ENCODE measurements around the gene SFI1.

DNA sequence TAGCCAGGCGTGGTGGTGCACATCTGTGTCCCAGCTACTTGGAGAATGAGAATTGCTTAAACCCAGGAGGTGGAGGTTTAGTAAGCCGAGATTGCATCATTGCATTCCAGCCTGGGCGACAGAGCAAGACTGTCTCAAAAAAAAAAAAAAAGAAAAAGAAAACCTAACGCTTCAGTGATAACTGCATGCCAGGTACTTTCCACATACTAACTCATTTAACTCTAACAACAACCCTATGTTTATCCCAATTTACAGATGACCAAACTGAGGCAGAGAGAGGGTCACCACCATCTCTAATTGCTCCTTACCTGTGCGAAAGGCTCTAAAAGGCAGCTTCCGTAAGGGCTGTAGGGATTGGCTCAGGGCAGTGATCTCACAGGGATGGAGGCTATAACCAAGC is 154.1 kb downstream of the SFI1 start:
- TF ChIP-seq, protein P1, sequence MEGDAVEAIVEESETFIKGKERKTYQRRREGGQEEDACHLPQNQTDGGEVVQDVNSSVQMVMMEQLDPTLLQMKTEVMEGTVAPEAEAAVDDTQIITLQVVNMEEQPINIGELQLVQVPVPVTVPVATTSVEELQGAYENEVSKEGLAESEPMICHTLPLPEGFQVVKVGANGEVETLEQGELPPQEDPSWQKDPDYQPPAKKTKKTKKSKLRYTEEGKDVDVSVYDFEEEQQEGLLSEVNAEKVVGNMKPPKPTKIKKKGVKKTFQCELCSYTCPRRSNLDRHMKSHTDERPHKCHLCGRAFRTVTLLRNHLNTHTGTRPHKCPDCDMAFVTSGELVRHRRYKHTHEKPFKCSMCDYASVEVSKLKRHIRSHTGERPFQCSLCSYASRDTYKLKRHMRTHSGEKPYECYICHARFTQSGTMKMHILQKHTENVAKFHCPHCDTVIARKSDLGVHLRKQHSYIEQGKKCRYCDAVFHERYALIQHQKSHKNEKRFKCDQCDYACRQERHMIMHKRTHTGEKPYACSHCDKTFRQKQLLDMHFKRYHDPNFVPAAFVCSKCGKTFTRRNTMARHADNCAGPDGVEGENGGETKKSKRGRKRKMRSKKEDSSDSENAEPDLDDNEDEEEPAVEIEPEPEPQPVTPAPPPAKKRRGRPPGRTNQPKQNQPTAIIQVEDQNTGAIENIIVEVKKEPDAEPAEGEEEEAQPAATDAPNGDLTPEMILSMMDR (conservative IDR thresholded peaks at IDR 0.05): no peak
- TF ChIP-seq ZFX (IDR thresholded peaks at IDR 0.05): no peak

All from C4-2B (cell line).